ENCODE results near the gene LRRC75A. TPM values are rescaled to one million over a fixed set of nuclear protein-coding genes. Genes with fewer than 3 reads are reported as not detected.
A peak's percentile ranks its signal among the peaks of the same experiment; 100 is the strongest.

The LRRC75A gene
- total and polyA plus RNA-seq, 7 donors, result 2.2 to 40.5 (median 5.7) TPM

GRCh38 chr17:16516594-16517051 lies 24.6 kb upstream of the LRRC75A start:
- Histone ChIP-seq H3K9me3 (no peaks in the 10 kb centered on the region), H3K27me3 (no peaks in the 10 kb centered on the region), H3K4me1 (peaks cover 0 to 12% (median 10%) of the 10 kb centered on the region in 4 donors), H3K27ac (peak overlapping the region in 1 of 4 donors; percentile 38), H3K36me3 (no peaks in the 10 kb centered on the region), H3K4me3 (peak overlapping the region in 2 of 4 donors; percentile 21 to 30)
- TF ChIP-seq EP300 (IDR thresholded peaks at IDR 0.05) (no peak), POLR2AphosphoS5 (IDR thresholded peaks at IDR 0.05) (peak in 1 of 4 donors; percentile 18)
- WGBS, 2 donors, result 51 to 68% methylated on average over 16 of the region's 16 CpGs
- intact Hi-C loops (cut with DNase I), result no loop called here
- DNase-seq, result no peak

- Histone ChIP-seq H3K27me3 (no peaks in the 10 kb centered on the region), H3K9me3 (no peaks in the 10 kb centered on the region), H3K36me3 (no peaks in the 10 kb centered on the region), H3K4me1 (peaks cover 0 to 12% (median 10%) of the 10 kb centered on the region in 4 donors), H3K27ac (no peak overlapping the region), H3K4me3 (no peak overlapping the region)
- intact Hi-C loops (cut with DNase I), result no loop called here
- 82 to 88% methylated on average over 4 of the region's 4 CpGs for WGBS, 2 donors
- no peak for TF ChIP-seq POLR2AphosphoS5 (IDR thresholded peaks at IDR 0.05)
- no peak for DNase-seq
These were observed 23.9 kb upstream of the LRRC75A start for GRCh38 chr17:16515933-16516332.

GRCh38 chr17:16513873-16514272 lies 21.9 kb upstream of the LRRC75A start:
- no peaks in the 10 kb centered on the region for H3K36me3 ChIP-seq
- TF ChIP-seq POLR2A (IDR thresholded peaks at IDR 0.05) (no peak), POLR2AphosphoS5 (IDR thresholded peaks at IDR 0.05) (no peak), CTCF (IDR thresholded peaks at IDR 0.05) (no peak), EP300 (IDR thresholded peaks at IDR 0.05) (no peak)
- DNase-seq, result no peak

GRCh38 chr17:16512011-16512410 lies 20.0 kb upstream of the LRRC75A start:
- Histone ChIP-seq H3K9me3 (no peaks in the 10 kb centered on the region), H3K4me3 (no peak overlapping the region), H3K27me3 (no peaks in the 10 kb centered on the region), H3K4me1 (peaks cover 0 to 9% (median 8%) of the 10 kb centered on the region in 4 donors), H3K27ac (no peak overlapping the region), H3K36me3 (no peaks in the 10 kb centered on the region)
- TF ChIP-seq CTCF (IDR thresholded peaks at IDR 0.05), result no peak
- no peak for TF ChIP-seq EP300 (IDR thresholded peaks at IDR 0.05)
- TF ChIP-seq POLR2A (IDR thresholded peaks at IDR 0.05), result no peak
- TF ChIP-seq POLR2AphosphoS5 (IDR thresholded peaks at IDR 0.05), result no peak
- WGBS, 2 donors, result 42 to 81% methylated on average over 4 of the region's 4 CpGs
- no peak for DNase-seq
- intact Hi-C loops (cut with DNase I), result no loop called here

More at GRCh38 chr17:16513873-16514272, 21.9 kb upstream of the LRRC75A start:
- no peak overlapping the region for H3K27ac ChIP-seq
- 80 to 87% methylated on average over 6 of the region's 6 CpGs for WGBS, 2 donors
- H3K27me3 ChIP-seq, result no peaks in the 10 kb centered on the region
- intact Hi-C loops (cut with DNase I), result no loop called here
- H3K4me1 ChIP-seq, result peaks cover 0 to 12% (median 10%) of the 10 kb centered on the region in 4 donors
- H3K4me3 ChIP-seq, result no peak overlapping the region
- H3K9me3 ChIP-seq, result no peaks in the 10 kb centered on the region

- Histone ChIP-seq H3K9me3 (no peaks in the 10 kb centered on the region), H3K4me3 (no peak overlapping the region), H3K27ac (no peak overlapping the region), H3K4me1 (peaks cover 0 to 5% (median 4%) of the 10 kb centered on the region in 4 donors), H3K27me3 (no peaks in the 10 kb centered on the region), H3K36me3 (no peaks in the 10 kb centered on the region)
- no peak for DNase-seq
- 75 to 88% methylated on average over 1 of the region's 1 CpG for WGBS, 2 donors
- no peak for TF ChIP-seq CTCF (IDR thresholded peaks at IDR 0.05)
- intact Hi-C loops (cut with DNase I), result no loop called here
These were observed 19.6 kb upstream of the LRRC75A start for GRCh38 chr17:16511593-16511992.

GRCh38 chr17:16507918-16508533 lies 16.0 kb upstream of the LRRC75A start:
- Histone ChIP-seq H3K9me3 (no peaks in the 10 kb centered on the region), H3K36me3 (no peaks in the 10 kb centered on the region), H3K4me3 (no peak overlapping the region), H3K27ac (no peak overlapping the region), H3K4me1 (no peaks in the 10 kb centered on the region), H3K27me3 (no peaks in the 10 kb centered on the region)
- no peak for TF ChIP-seq CTCF (IDR thresholded peaks at IDR 0.05)
- TF ChIP-seq POLR2A (IDR thresholded peaks at IDR 0.05), result no peak
- no peak for TF ChIP-seq EP300 (IDR thresholded peaks at IDR 0.05)
- TF ChIP-seq POLR2AphosphoS5 (IDR thresholded peaks at IDR 0.05), result no peak
- no peak for DNase-seq
- intact Hi-C loops (cut with DNase I), result no loop called here
- 44 to 66% methylated on average over 8 of the region's 8 CpGs for WGBS, 2 donors
